AG04449 (cell line): Measurements from ENCODE around the gene RAB31.

Source experiments
- CTCF ChIA-PET: fragments of 350-600 bp; formaldehyde crosslinking; extraction: SDS; loops from one replicate; lab custom pipeline; 2021; ENCODE audit warnings: antibody characterized with exemption; lab: Yijun Ruan, JAX
- POLR2A ChIA-PET: fragments of 400-600, 350-600 bp; formaldehyde crosslinking; extraction: SDS; loops from one replicate; lab custom pipeline; 2020; ENCODE audit warnings: antibody characterized with exemption, inconsistent platforms; lab: Yijun Ruan, JAX
- DNase-seq: peaks from one replicate; pipeline ENCODE4 v3.0.0-alpha.2; 2010; ENCODE audit warnings: low read depth, low spot score
- H3K4me3 ChIP-seq: 2 replicates; pipeline ENCODE4 v1.5.1; 2011; ENCODE audit warnings: low read depth, mild to moderate bottlenecking, control low read depth, low read length
- CTCF ChIP-seq: IDR thresholded peaks from one replicate; pipeline ENCODE4 v1.5.1; 2011; ENCODE audit warnings: mild to moderate bottlenecking, moderate library complexity, low read length, control low read depth, inconsistent platforms; ENCODE audit not compliant: insufficient read depth; ENCODE audit errors: missing control alignments

RAB31 gene

GRCh38 chr18:9827211-9827792, 119.2 kb downstream of the RAB31 start:
- POLR2A ChIA-PET, result no interaction called here
- no peak overlapping the region for H3K4me3 ChIP-seq
- no peak for TF ChIP-seq CTCF
- no peak for DNase-seq
- CTCF ChIA-PET, result interaction anchor here (0.7 to 1.4 kb wide), 2 partner anchors 10 to 144 kb away, joined by 3 read pairs; no protein-coding TSS in a partner anchor

DNA sequence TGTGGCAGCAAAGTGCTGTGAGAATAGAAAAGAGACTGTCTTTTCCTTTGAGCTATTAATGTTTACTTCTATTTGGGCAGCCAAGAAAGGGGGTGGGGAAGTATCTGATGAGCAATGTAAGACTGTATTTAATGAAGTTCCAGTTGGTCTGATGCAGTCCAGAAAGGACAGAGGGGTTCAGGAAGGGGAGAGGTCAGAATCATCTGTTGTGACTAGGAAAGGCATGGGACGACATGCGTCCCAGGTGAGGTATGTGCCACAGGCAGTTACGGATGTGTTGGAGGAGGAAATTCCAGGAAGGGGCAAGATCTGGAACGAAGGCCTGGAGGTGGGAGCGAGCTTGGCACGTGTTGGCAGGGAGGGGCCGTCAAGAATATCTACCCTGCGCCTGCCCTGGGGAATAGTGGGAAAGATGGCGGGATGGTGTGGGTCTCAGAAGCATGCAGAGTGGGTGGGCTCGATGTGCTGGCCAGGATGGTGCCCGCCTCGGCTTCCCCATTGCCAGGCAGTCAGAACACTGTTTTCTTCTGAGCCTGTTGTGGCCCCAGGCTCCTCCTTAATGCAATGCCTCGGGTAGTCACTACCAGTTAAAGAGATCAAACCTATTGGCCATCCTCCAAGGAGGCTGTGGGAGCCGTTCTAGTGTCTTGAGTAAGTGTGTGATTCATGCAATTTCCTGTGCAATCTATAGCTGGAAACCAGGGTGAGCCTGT, 119.8 kb downstream of the RAB31 start:
- TF ChIP-seq CTCF, result no peak
- ChIA-PET POLR2A (no interaction called here), CTCF (no interaction called here)
- peak; percentile 99 for DNase-seq
- no peak overlapping the region for H3K4me3 ChIP-seq

DNA sequence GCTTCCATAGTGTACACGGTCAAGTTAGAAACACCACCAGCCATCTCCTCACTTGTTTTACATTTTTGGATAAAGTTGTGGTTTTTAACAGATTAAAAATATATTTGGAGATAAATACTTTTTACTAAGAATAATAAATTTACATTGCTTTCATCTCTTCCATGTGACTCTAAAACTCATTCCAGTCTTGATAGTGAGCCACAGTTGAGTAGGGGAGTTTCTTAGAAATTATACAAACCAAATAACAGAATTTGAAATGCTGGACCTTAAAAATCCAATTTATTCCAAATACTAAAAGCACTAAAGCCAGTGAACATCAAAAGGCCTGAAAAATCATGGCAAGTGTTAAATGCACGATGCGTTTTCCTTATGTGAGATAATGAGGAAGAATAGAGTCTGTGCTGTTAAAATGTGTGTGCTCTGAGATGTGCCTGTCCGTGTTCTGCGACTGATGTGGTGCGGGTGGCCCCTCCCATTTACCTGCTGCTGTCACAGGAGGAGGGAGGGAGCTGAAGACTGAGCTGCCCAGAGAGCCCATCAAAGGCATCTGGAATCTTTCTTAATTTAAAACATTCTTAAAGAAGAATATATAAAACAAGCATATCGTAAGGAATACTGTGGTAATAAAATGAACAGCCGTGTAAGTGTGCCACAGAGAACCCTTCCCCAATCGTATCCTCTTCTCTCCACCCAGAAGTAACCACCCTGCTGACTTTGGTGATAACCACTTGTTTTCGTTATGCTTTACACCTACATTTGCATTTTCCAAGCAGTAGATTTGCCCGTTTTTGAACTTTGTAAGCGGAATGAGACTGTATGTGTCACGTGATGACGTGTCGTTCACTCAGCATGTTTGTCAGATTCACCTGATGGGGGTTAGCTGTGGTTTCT, 120.7 kb downstream of the RAB31 start:
- TF ChIP-seq CTCF, result no peak
- no peak for DNase-seq
- POLR2A ChIA-PET, result no interaction called here
- no peak overlapping the region for H3K4me3 ChIP-seq
- CTCF ChIA-PET, result no interaction called here

DNA sequence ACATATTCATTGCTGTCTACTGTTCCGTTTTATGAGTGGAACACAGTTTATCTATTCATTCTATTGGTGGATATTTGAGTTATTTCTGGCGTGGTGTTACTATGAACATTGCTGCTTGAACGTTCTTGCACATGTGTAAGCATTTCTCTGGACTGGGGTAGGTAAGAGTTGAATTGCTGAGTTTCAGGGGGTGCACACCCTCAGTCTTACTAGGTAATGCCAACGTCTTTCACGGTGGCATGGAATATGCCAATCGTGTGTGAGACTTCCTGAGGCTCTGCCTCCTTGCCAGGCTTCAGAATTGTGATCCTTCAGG, 121.3 kb downstream of the RAB31 start:
- DNase-seq, result no peak
- TF ChIP-seq CTCF, result no peak
- POLR2A ChIA-PET, result no interaction called here
- CTCF ChIA-PET, result no interaction called here
- no peak overlapping the region for H3K4me3 ChIP-seq

DNA sequence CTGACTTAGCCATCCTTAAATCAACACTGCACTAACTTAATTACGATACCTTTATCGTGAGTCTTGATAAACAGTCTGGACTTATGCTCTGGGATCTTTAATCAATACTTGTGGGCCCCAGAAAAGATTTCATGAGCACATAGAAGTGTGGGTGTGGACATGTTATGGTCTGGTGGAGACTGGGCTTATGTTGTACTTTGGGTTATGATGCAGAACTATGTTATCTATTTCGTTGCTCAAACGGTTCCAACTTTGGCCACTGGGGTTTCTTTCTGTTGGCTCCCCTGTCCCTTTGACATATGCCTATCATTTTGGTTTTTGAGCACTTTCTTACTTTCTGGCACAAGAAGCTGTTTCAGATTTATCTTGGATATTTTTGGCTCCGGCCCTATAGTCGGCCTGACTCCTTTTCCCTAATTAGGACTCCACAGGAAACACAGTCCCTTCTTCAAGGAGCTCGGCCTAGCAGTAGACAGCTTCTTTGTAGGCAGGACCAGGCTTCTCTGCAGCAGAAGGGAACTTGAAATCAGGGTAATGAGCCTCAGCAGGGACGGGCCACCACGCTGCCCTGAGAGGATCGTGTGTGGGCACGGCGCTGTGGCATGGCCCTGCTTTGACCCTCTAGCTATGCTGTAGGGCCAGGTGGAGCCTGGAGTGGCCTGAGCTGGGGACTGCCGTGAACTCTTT, 123.1 kb downstream of the RAB31 start:
- CTCF ChIA-PET, result interaction anchor here (0.7 kb wide), 1 partner anchor 105 kb away, joined by 3 read pairs; no protein-coding TSS in a partner anchor

More for the DNA sequence above, 123.1 kb downstream of the RAB31 start:
- TF ChIP-seq CTCF, result no peak
- H3K4me3 ChIP-seq, result no peak overlapping the region
- POLR2A ChIA-PET, result interaction anchor here (0.5 kb wide), 1 partner anchor 111 kb away, joined by 3 read pairs; no protein-coding TSS in a partner anchor
- DNase-seq, result no peak
